Measurements from ENCODE around the gene PGM5.
"Not testable (repeated sequence)": the region's sequence is repeated elsewhere in the genome, so short reads cannot be mapped to it uniquely, and the experiment has no call there.

GRCh38 chr9:68342265-68343025 is 14.0 kb upstream of the PGM5 start:
- TF ChIP-seq CTCF (IDR thresholded peaks at IDR 0.05), result peak in 3 of 7 experiments; percentile 12 to 25 (median 12)
- not testable (repeated sequence) for TF ChIP-seq POLR2A (IDR thresholded peaks at IDR 0.05)
